Tibial nerve (tissue), 4 donors: ENCODE data around the gene CYP11A1. TPM values are rescaled to one million over a fixed set of nuclear protein-coding genes. Genes with fewer than 3 reads are reported as not detected.

Experiments
- DNase-seq, 2 donors: peaks; one replicate each; pipeline ENCODE4 v3.0.0-alpha.2; 2019; ENCODE audit warnings: low spot score in 2 of 2
- H3K27ac ChIP-seq, 4 donors: fragments of 200-600 bp; sonication (generic) in 3 of 4; one replicate each; pipeline ENCODE4 v1.5.1; 2017 to 2019; ENCODE audit warnings: mild to moderate bottlenecking in 1 of 4
- H3K27me3 ChIP-seq, 2 donors: fragments of 200-600 bp; sonication (generic) in 1 of 2; one replicate each; pipeline versions ENCODE4 v1.5.1 to v1.6.0; 2017 to 2019
- H3K36me3 ChIP-seq, 3 donors: fragments of 200-600 bp; sonication (generic); one replicate each; pipeline ENCODE4 v1.5.1; 2018 to 2019
- H3K4me1 ChIP-seq, 4 donors: fragments of 200-600 bp; sonication (generic) in 3 of 4; one replicate each; pipeline ENCODE4 v1.5.1; 2017 to 2019
- H3K4me3 ChIP-seq, 4 donors: fragments of 200-600 bp; sonication (generic) in 3 of 4; one replicate each; pipeline ENCODE4 v1.5.1; 2017 to 2019; ENCODE audit warnings: mild to moderate bottlenecking in 1 of 4, moderate library complexity in 1 of 4
- H3K9me3 ChIP-seq, 4 donors: fragments of 200-600 bp; sonication (generic) in 3 of 4; one replicate each; pipeline ENCODE4 v1.5.1; 2017 to 2019
- EP300 ChIP-seq, 2 donors: sonication (generic); formaldehyde crosslinking; IDR thresholded peaks; one replicate each; pipeline ENCODE4 v1.6.1; 2017; ENCODE audit warnings: antibody characterized with exemption in 2 of 2, mild to moderate bottlenecking in 1 of 2
- POLR2A ChIP-seq, 2 donors: fragments of 450-650 bp; IDR thresholded peaks; one replicate each; pipeline ENCODE4 v1.6.1; 2017; ENCODE audit warnings: antibody characterized with exemption in 2 of 2, mild to moderate bottlenecking in 2 of 2, moderate library complexity in 2 of 2
- WGBS, 2 donors: methylation state at CpG; one replicate each; pipeline ENCODE4 v1.1.5; 2018; 5-methylcytosine and 5-hydroxymethylcytosine counted together
- total RNA-seq, 4 donors: library from RNA; depleted of rRNA; stranded (reverse); fragments of >200 nt; gene quantifications; one replicate each; pipeline ENCODE4 v1.1.0, GENCODE V29; 2016
- TF ChIP-seq, protein P1 (sequence below), 5 experiments: fragments of 200-600 bp in 3 of 5; fragments of 450-650 bp in 2 of 5; sonication (generic) in 3 of 5; IDR thresholded peaks; one replicate each; pipeline ENCODE4 v1.5.1; 2016 to 2019; ENCODE audit warnings: antibody characterized with exemption in 5 of 5, mild to moderate bottlenecking in 3 of 5, moderate library complexity in 2 of 5

Gene CYP11A1
- total RNA-seq, 4 donors from 2014 or later = 2.4 to 5.7 (median 4.1) TPM

DNA sequence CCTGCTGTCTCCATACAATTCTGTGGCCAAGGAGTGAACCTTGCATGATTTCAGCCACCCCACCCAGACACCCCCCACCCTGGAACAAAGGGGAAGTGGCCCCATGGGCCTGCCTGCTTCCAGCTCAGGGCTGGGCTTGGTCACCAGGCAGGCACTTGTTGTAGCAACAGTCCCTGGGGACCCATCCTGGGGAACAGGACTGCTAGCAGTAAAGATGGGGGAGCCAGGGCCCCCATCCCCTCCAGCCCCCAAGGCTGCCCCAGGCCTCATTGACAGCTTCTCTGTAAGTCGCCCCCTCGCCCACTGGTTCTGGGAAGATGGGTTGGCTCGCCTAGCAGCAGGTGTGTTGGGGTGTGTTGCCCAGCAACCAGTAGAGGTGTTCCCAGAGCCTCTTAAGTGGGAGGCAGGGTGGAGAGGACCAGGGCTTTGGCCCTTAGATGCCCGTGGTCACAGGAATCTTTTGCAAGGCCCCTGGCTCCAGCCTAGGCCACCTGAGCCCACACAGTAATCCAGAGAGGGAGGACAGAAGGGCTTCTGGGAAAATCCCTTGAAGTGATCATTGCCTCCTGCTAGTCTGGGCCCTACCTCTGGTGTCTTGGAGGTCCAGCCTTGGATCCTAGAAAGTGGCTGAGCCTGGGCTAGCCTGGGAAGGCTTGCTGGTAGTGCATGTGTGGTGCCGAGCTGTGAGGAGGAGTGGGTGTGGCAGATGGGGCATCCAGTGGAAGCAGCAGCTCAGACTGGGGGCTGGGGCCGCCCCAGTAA is 48.9 kb downstream of the CYP11A1 start:
- DNase-seq = no peak
- 85 to 90% methylated on average over 5 to 6 of the region's 6 CpGs for WGBS, 2 donors
- Histone ChIP-seq H3K27me3 (no peaks in the 10 kb centered on the region), H3K27ac (peak overlapping the region in 2 of 4 donors; percentile 61 to 67), H3K4me1 (peaks cover 0 to 58% (median 31%) of the 10 kb centered on the region in 4 donors), H3K36me3 (no peaks in the 10 kb centered on the region), H3K9me3 (no peaks in the 10 kb centered on the region), H3K4me3 (no peak overlapping the region)
- TF ChIP-seq, protein P1, sequence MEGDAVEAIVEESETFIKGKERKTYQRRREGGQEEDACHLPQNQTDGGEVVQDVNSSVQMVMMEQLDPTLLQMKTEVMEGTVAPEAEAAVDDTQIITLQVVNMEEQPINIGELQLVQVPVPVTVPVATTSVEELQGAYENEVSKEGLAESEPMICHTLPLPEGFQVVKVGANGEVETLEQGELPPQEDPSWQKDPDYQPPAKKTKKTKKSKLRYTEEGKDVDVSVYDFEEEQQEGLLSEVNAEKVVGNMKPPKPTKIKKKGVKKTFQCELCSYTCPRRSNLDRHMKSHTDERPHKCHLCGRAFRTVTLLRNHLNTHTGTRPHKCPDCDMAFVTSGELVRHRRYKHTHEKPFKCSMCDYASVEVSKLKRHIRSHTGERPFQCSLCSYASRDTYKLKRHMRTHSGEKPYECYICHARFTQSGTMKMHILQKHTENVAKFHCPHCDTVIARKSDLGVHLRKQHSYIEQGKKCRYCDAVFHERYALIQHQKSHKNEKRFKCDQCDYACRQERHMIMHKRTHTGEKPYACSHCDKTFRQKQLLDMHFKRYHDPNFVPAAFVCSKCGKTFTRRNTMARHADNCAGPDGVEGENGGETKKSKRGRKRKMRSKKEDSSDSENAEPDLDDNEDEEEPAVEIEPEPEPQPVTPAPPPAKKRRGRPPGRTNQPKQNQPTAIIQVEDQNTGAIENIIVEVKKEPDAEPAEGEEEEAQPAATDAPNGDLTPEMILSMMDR (IDR thresholded peaks at IDR 0.05) = no peak
- TF ChIP-seq EP300 (IDR thresholded peaks at IDR 0.05) (no peak), POLR2A (IDR thresholded peaks at IDR 0.05) (no peak)

DNA sequence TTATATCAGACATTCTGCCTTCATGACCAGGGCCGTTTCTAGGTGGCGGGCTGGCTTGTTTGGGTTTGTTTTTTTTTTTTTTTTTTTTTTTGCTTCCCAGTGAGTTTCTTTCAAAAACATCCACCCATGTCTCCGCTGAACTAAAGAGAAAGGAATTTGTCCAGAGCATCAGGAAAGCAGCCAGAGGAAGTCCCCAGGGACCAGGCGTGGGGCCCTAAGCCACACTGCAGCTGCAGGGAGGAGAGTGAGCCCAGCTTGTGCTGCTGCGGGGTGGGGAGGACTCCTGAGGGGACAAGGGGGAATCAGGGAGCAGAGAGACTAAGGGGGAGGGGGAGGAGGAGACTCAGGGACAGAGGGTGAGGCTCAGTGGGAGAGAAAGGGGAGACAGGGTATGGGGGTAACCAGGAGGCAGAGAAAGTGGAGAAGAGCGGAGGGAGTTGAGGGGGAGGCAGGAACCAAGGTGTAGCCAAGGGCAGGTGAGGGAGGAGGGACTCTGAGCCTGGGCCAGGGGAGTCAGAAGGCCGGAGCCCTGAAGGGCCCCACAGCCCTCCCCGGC is 49.5 kb downstream of the CYP11A1 start:
- no peaks in the 10 kb centered on the region for H3K27me3 ChIP-seq
- H3K36me3 ChIP-seq = no peaks in the 10 kb centered on the region
- H3K9me3 ChIP-seq = no peaks in the 10 kb centered on the region
- DNase-seq = peak; percentile 80 to 82
- TF ChIP-seq POLR2A (IDR thresholded peaks at IDR 0.05) (no peak), EP300 (IDR thresholded peaks at IDR 0.05) (peak in 1 of 2 donors; percentile 41)
- TF ChIP-seq, protein P1 (IDR thresholded peaks at IDR 0.05) = no peak
- peaks cover 0 to 58% (median 31%) of the 10 kb centered on the region in 4 donors for H3K4me1 ChIP-seq
- WGBS, 2 donors = 30 to 34% methylated on average over 8 of the region's 8 CpGs
- H3K27ac ChIP-seq = peak overlapping the region; percentile 10 to 82 (median 49)
- H3K4me3 ChIP-seq = no peak overlapping the region

DNA sequence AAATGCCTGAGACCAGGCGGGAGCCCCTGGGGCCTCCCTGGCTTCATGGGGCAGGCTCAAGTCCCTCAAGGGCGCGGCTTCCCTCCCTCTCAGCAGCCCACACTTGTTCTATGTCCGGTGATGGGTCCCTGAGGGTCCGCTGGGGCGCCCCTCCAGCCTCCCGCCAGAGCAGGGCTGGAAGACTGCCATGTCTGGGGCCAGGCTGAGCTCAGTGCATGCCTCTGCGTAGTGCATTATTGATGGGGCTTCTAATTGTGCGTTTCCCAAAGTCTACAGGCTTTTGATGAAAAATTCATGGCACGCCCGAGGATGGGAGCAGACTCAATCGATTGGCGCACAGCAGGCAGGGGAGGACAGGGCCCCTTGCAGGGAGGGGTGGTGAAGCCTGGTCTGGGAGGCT is 51.3 kb downstream of the CYP11A1 start:
- no peaks in the 10 kb centered on the region for H3K36me3 ChIP-seq
- TF ChIP-seq, protein P1 (IDR thresholded peaks at IDR 0.05) = no peak
- no peak for TF ChIP-seq POLR2A (IDR thresholded peaks at IDR 0.05)
- no peak for TF ChIP-seq EP300 (IDR thresholded peaks at IDR 0.05)
- H3K4me1 ChIP-seq = peaks cover 0 to 58% (median 31%) of the 10 kb centered on the region in 4 donors
- no peak overlapping the region for H3K4me3 ChIP-seq
- no peaks in the 10 kb centered on the region for H3K9me3 ChIP-seq
- 31 to 37% methylated on average over 10 to 13 of the region's 13 CpGs for WGBS, 2 donors
- no peak overlapping the region for H3K27ac ChIP-seq
- no peak for DNase-seq
- no peaks in the 10 kb centered on the region for H3K27me3 ChIP-seq

DNA sequence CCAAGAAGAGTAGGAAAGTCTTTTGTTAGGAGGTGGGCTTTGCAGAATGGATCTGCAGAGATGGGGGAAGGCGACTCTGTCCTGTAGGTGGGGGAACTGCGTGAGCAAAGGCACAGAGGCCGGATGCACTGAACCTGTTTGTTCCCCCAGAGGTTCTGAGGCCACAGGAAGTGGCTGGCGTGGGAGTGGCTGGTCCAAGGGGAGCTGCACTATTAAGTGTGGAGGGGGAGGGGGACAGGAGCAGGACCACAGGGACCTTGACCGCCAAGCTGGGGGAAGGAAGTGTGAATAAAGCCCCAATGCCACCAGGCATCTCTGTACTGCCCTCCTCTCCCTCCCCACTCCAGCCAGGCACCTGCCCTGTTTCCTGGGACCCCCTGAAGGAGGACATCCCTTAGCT is 51.8 kb downstream of the CYP11A1 start:
- Histone ChIP-seq H3K4me1 (peaks cover 0 to 58% (median 31%) of the 10 kb centered on the region in 4 donors), H3K36me3 (no peaks in the 10 kb centered on the region), H3K27ac (no peak overlapping the region), H3K27me3 (no peaks in the 10 kb centered on the region), H3K4me3 (no peak overlapping the region), H3K9me3 (no peaks in the 10 kb centered on the region)
- TF ChIP-seq POLR2A (IDR thresholded peaks at IDR 0.05) = no peak
- no peak for TF ChIP-seq EP300 (IDR thresholded peaks at IDR 0.05)
- TF ChIP-seq, protein P1 (IDR thresholded peaks at IDR 0.05) = no peak
- no peak for DNase-seq
- WGBS, 2 donors = 53 to 59% methylated on average over 5 of the region's 5 CpGs

DNA sequence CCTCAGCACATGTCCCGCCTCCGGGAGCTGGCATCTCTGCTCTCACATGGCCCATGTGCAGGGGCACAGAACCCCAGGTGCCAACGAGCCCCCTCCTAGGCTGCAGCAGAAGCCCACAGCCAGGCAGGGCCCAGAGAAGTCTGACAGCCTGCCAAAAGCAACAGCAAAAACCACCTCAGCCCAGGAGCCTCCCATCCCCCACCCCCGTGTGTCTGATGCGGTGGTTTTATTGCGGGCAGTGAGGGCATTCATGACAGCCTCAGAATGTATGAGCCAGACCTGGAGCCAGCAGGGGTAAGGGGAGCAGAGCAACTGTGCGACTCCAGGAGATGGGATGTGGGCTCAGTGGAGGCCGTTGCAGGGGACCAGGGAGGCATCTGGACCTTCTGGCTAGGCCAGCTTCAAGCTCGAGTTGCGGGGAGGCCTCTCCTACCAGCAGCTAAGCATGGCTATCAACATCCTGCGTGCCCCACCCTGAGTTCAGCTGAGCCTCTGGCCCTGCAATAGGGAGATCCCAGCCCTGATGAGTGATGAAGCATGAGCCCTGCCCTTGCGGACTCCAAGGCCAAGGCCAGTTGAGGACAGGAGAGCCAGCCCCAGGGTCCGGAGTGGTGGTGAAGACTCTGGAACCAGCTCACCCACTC is 52.5 kb downstream of the CYP11A1 start:
- peaks cover 0 to 51% (median 29%) of the 10 kb centered on the region in 4 donors for H3K4me1 ChIP-seq

More for the DNA sequence above, 52.5 kb downstream of the CYP11A1 start:
- H3K36me3 ChIP-seq = no peaks in the 10 kb centered on the region
- H3K27ac ChIP-seq = no peak overlapping the region
- H3K27me3 ChIP-seq = no peaks in the 10 kb centered on the region
- no peak overlapping the region for H3K4me3 ChIP-seq
- no peaks in the 10 kb centered on the region for H3K9me3 ChIP-seq
- no peak for DNase-seq
- TF ChIP-seq EP300 (IDR thresholded peaks at IDR 0.05) = no peak
- no peak for TF ChIP-seq POLR2A (IDR thresholded peaks at IDR 0.05)
- TF ChIP-seq, protein P1 (IDR thresholded peaks at IDR 0.05) = no peak
- 70 to 84% methylated on average over 7 to 11 of the region's 13 CpGs for WGBS, 2 donors
